Neuronal stem cell (in vitro differentiated cells): Measurements from ENCODE around the gene ATP13A4.

Experiments used
- DNase-seq: peaks from one replicate; pipeline ENCODE4 v3.0.0-alpha.2; 2013; ENCODE audit warnings: low spot score
- H2AFZ ChIP-seq: one replicate; pipeline ENCODE4 v1.6.1; 2013; ENCODE audit warnings: mild to moderate bottlenecking, low read length, inconsistent platforms
- H2AK5ac ChIP-seq: 2 replicates; pipeline ENCODE4 v1.6.1; 2013; ENCODE audit warnings: low read depth, mild to moderate bottlenecking, inconsistent platforms, low read length, moderate library complexity, mixed read lengths
- H2BK120ac ChIP-seq: 2 replicates; pipeline ENCODE4 v1.6.1; 2013; ENCODE audit warnings: low read depth, mild to moderate bottlenecking, inconsistent platforms, low read length, moderate library complexity, mixed read lengths
- H2BK12ac ChIP-seq: one replicate; pipeline ENCODE4 v1.6.1; 2013; ENCODE audit warnings: low read length, inconsistent platforms
- H2BK15ac ChIP-seq: 2 replicates; pipeline ENCODE4 v1.6.1; 2013; ENCODE audit warnings: mild to moderate bottlenecking, low read length, inconsistent platforms, mixed read lengths
- H2BK5ac ChIP-seq: one replicate; pipeline ENCODE4 v1.6.1; 2013; ENCODE audit warnings: inconsistent platforms, mild to moderate bottlenecking, low read length, moderate library complexity
- H3K14ac ChIP-seq: one replicate; pipeline ENCODE4 v1.6.1; 2013; ENCODE audit warnings: low read length, inconsistent platforms
- H3K18ac ChIP-seq: 2 replicates; pipeline ENCODE4 v1.6.1; 2013; ENCODE audit warnings: low read length, inconsistent platforms
- H3K23ac ChIP-seq: 2 replicates; pipeline ENCODE4 v1.6.1; 2013; ENCODE audit warnings: low read depth, mild to moderate bottlenecking, mixed read lengths, low read length, inconsistent platforms; ENCODE audit not compliant: poor library complexity
- H3K27ac ChIP-seq: replicated peaks from 3 replicates; pipeline ENCODE4 v1.5.1; 2013; ENCODE audit warnings: low read length, inconsistent platforms
- H3K27me3 ChIP-seq, 3 experiments: 2 replicates each; pipeline ENCODE4 v1.6.1; 2013; ENCODE audit warnings: low read length in 3 of 3, mild to moderate bottlenecking in 2 of 3, inconsistent platforms in 1 of 3, low read depth in 1 of 3, mixed read lengths in 1 of 3, moderate library complexity in 1 of 3; ENCODE audit not compliant: control insufficient read depth in 3 of 3, insufficient read depth in 3 of 3
- H3K36me3 ChIP-seq, 2 donors: replicated peaks in 1 of 2; 2 replicates each; pipeline ENCODE4 v1.6.1; 2013; ENCODE audit warnings: low read length in 2 of 2; ENCODE audit not compliant: control insufficient read depth in 2 of 2, insufficient read depth in 2 of 2
- H3K4ac ChIP-seq: 2 replicates; pipeline ENCODE4 v1.6.1; 2013; ENCODE audit warnings: inconsistent platforms, mild to moderate bottlenecking, low read length, moderate library complexity
- H3K4me1 ChIP-seq, 2 donors: 1 replicate in 1 of 2; 2 replicates in 1 of 2; pipeline ENCODE4 v1.6.1; 2013; ENCODE audit warnings: low read length in 2 of 2, low read depth in 1 of 2; ENCODE audit not compliant: control insufficient read depth in 2 of 2, insufficient read depth in 1 of 2
- H3K4me2 ChIP-seq: one replicate; pipeline ENCODE4 v1.6.1; 2013; ENCODE audit warnings: mild to moderate bottlenecking, low read length, inconsistent platforms; ENCODE audit not compliant: insufficient read depth, poor library complexity, severe bottlenecking
- H3K4me3 ChIP-seq, 2 donors: 2 replicates each; pipeline ENCODE4 v1.5.1; 2013; ENCODE audit warnings: low read length in 2 of 2, mild to moderate bottlenecking in 2 of 2, inconsistent platforms in 1 of 2, moderate library complexity in 1 of 2
- H3K79me1 ChIP-seq: one replicate; pipeline ENCODE4 v1.6.1; 2013; ENCODE audit warnings: low read depth, mild to moderate bottlenecking, inconsistent platforms, low read length, moderate library complexity
- H3K9ac ChIP-seq: one replicate; pipeline ENCODE4 v1.6.1; 2013; ENCODE audit warnings: mild to moderate bottlenecking, low read depth, low read length, inconsistent platforms; ENCODE audit not compliant: poor library complexity
- H3K9me3 ChIP-seq, 2 donors: replicated peaks in 1 of 2; 2 replicates each; pipeline versions ENCODE3 to v1.6.1; 2013; ENCODE audit warnings: low read length in 2 of 2, mild to moderate bottlenecking in 2 of 2, inconsistent platforms in 1 of 2, low read depth in 1 of 2, mixed read lengths in 1 of 2, moderate library complexity in 1 of 2; ENCODE audit not compliant: control insufficient read depth in 2 of 2, insufficient read depth in 1 of 2
- H4K8ac ChIP-seq: one replicate; pipeline ENCODE4 v1.6.1; 2013; ENCODE audit warnings: low read depth, mild to moderate bottlenecking, inconsistent platforms, low read length, moderate library complexity
- H4K91ac ChIP-seq: one replicate; pipeline ENCODE4 v1.6.1; 2013; ENCODE audit warnings: low read length, low read depth, mild to moderate bottlenecking, inconsistent platforms; ENCODE audit not compliant: poor library complexity
- WGBS, 2 donors: extraction: QIAGEN DNeasy Blood & Tissue Kit; methylation state at CpG; one replicate each; pipeline ENCODE4 v1.1.7; 2013; ENCODE audit warnings: missing lambda C conversion rate in 2 of 2, mixed read lengths in 1 of 2; ENCODE audit not compliant: insufficient read length in 2 of 2, insufficient replicate concordance in 1 of 2; ENCODE audit errors: extremely low coverage in 2 of 2; 5-methylcytosine and 5-hydroxymethylcytosine counted together

ATP13A4 gene

GRCh38 chr3:193491026-193491425, 63.7 kb downstream of the ATP13A4 start:
- Histone ChIP-seq H3K9me3 (no peaks in the 10 kb centered on the region), H3K79me1 (no peaks in the 10 kb centered on the region), H4K8ac (no peak overlapping the region), H3K4me2 (no peak overlapping the region), H3K4ac (no peak overlapping the region), H3K36me3 (no peaks in the 10 kb centered on the region), H3K27me3 (no peaks in the 10 kb centered on the region), H3K4me3 (no peak overlapping the region), H3K27ac (no peak overlapping the region), H2BK12ac (no peak overlapping the region), H4K91ac (no peak overlapping the region), H3K4me1 (no peaks in the 10 kb centered on the region), H3K23ac (no peak overlapping the region), H2BK15ac (no peak overlapping the region), H2AFZ (no peak overlapping the region), H3K14ac (no peak overlapping the region), H2BK120ac (no peak overlapping the region), H2AK5ac (no peak overlapping the region), H3K18ac (no peak overlapping the region), H3K9ac (no peak overlapping the region), H2BK5ac (no peak overlapping the region)
- DNase-seq, result no peak
- WGBS, 2 donors, result no CpG with 5 or more reads among the region's 1 CpG

- Histone ChIP-seq H2BK120ac (no peak overlapping the region), H2BK12ac (no peak overlapping the region)
- WGBS, 2 donors, result no CpG with 5 or more reads among the region's 4 CpGs
Observed at GRCh38 chr3:193490580-193490979, 64.1 kb downstream of the ATP13A4 start.

GRCh38 chr3:193489949-193490348, 64.7 kb downstream of the ATP13A4 start:
- no peaks in the 10 kb centered on the region for H3K27me3 ChIP-seq
- H3K18ac ChIP-seq, result no peak overlapping the region
- H3K4me1 ChIP-seq, result no peaks in the 10 kb centered on the region
- H3K79me1 ChIP-seq, result no peaks in the 10 kb centered on the region
- H3K9me3 ChIP-seq, result no peaks in the 10 kb centered on the region
- H2AFZ ChIP-seq, result no peak overlapping the region
- no peak overlapping the region for H2BK15ac ChIP-seq
- no peak overlapping the region for H3K4me3 ChIP-seq
- no peak overlapping the region for H3K4me2 ChIP-seq
- WGBS, 2 donors, result no CpG with 5 or more reads among the region's 6 CpGs
- no peak overlapping the region for H3K23ac ChIP-seq
- H3K27ac ChIP-seq, result no peak overlapping the region
- H3K4ac ChIP-seq, result no peak overlapping the region
- no peak for DNase-seq
- H4K8ac ChIP-seq, result no peak overlapping the region
- no peak overlapping the region for H2AK5ac ChIP-seq
- H3K36me3 ChIP-seq, result no peaks in the 10 kb centered on the region
- H2BK12ac ChIP-seq, result no peak overlapping the region
- H2BK120ac ChIP-seq, result no peak overlapping the region
- no peak overlapping the region for H4K91ac ChIP-seq
- H3K14ac ChIP-seq, result no peak overlapping the region
- H3K9ac ChIP-seq, result no peak overlapping the region
- H2BK5ac ChIP-seq, result no peak overlapping the region

More at GRCh38 chr3:193490580-193490979, 64.1 kb downstream of the ATP13A4 start:
- no peak overlapping the region for H2AFZ ChIP-seq
- no peak overlapping the region for H2AK5ac ChIP-seq
- no peak overlapping the region for H3K14ac ChIP-seq
- no peaks in the 10 kb centered on the region for H3K36me3 ChIP-seq
- H3K4me3 ChIP-seq, result no peak overlapping the region
- no peak for DNase-seq
- H3K27ac ChIP-seq, result no peak overlapping the region
- H3K27me3 ChIP-seq, result no peaks in the 10 kb centered on the region
- H3K9me3 ChIP-seq, result no peaks in the 10 kb centered on the region
- H4K91ac ChIP-seq, result no peak overlapping the region
- H4K8ac ChIP-seq, result no peak overlapping the region
- no peak overlapping the region for H2BK5ac ChIP-seq
- no peak overlapping the region for H3K4me2 ChIP-seq
- H3K4me1 ChIP-seq, result no peaks in the 10 kb centered on the region
- H3K9ac ChIP-seq, result no peak overlapping the region
- no peak overlapping the region for H3K23ac ChIP-seq
- H3K18ac ChIP-seq, result no peak overlapping the region
- no peak overlapping the region for H3K4ac ChIP-seq
- H3K79me1 ChIP-seq, result no peaks in the 10 kb centered on the region
- H2BK15ac ChIP-seq, result no peak overlapping the region

GRCh38 chr3:193488741-193489140, 66.0 kb downstream of the ATP13A4 start:
- Histone ChIP-seq H3K27me3 (no peaks in the 10 kb centered on the region), H2BK12ac (no peak overlapping the region), H3K27ac (no peak overlapping the region), H3K14ac (no peak overlapping the region), H2BK5ac (no peak overlapping the region), H3K79me1 (no peaks in the 10 kb centered on the region), H2AK5ac (no peak overlapping the region), H3K4ac (no peak overlapping the region), H3K4me2 (no peak overlapping the region), H2BK120ac (no peak overlapping the region), H4K91ac (no peak overlapping the region), H3K23ac (no peak overlapping the region), H3K4me3 (no peak overlapping the region), H4K8ac (no peak overlapping the region), H2BK15ac (no peak overlapping the region), H3K36me3 (no peaks in the 10 kb centered on the region), H3K18ac (no peak overlapping the region), H3K4me1 (no peaks in the 10 kb centered on the region), H2AFZ (no peak overlapping the region), H3K9ac (no peak overlapping the region), H3K9me3 (no peaks in the 10 kb centered on the region)
- 100% methylated on average over 1 of the region's 5 CpGs; no CpG with 5 or more reads in 1 of the 2 donors for WGBS, 2 donors
- no peak for DNase-seq
